PC-9 (cell line): ENCODE data around the gene TAS1R3. TPM values are rescaled to one million over a fixed set of nuclear protein-coding genes. Genes with fewer than 3 reads are reported as not detected.

Experiments used
- BruUV-seq: library from RNA; stranded (reverse); fragments of 400-500 nt; replicated peaks from 2 replicates; lab custom pipeline; 2021; lab: Mats Ljungman, UMichigan
- CTCF ChIA-PET: fragments of 300-600 bp; sonication (Branson Sonifier 250); formaldehyde crosslinking; loops from one replicate; lab custom pipeline; 2022; ENCODE audit warnings: antibody characterized with exemption; lab: Charles Lee
- POLR2A ChIA-PET: fragments of 300-600 bp; sonication (Branson Sonifier 250); formaldehyde crosslinking; loops from one replicate; lab custom pipeline; 2022; ENCODE audit warnings: antibody characterized with exemption; ENCODE audit not compliant: unreplicated experiment; lab: Charles Lee
- DNase-seq, 2 experiments: peaks; one replicate each; pipeline versions ENCODE4 v3.0.0 to v3.0.0-alpha.2; 2015 to 2022; ENCODE audit warnings: mixed read lengths in 1 of 2
- H2AFZ ChIP-seq: fragments of 200-600 bp; sonication (generic); 2 replicates; pipeline ENCODE4 v1.8.1; 2017; ENCODE audit warnings: antibody characterized with exemption
- H3F3A ChIP-seq: fragments of 200-600 bp; sonication (generic); 2 replicates; pipeline ENCODE4 v1.8.1; 2017; ENCODE audit warnings: antibody characterized with exemption, mild to moderate bottlenecking, low read depth; ENCODE audit not compliant: insufficient read depth
- H3K27ac ChIP-seq: fragments of 200-600 bp; sonication (generic); 2 replicates; pipeline ENCODE4 v1.6.1; 2016; ENCODE audit warnings: mixed run types
- H3K27me3 ChIP-seq: fragments of 200-600 bp; sonication (generic); 2 replicates; pipeline ENCODE4 v1.6.1; 2016; ENCODE audit warnings: low read depth, mixed run types; ENCODE audit not compliant: insufficient read depth
- H3K36me3 ChIP-seq: fragments of 200-600 bp; sonication (generic); 2 replicates; pipeline ENCODE4 v1.6.1; 2016; ENCODE audit warnings: low read depth, mixed run types
- H3K4me1 ChIP-seq: fragments of 200-600 bp; sonication (generic); replicated peaks from 2 replicates; pipeline ENCODE4 v1.6.1; 2016; ENCODE audit warnings: mixed run types; ENCODE audit not compliant: insufficient read depth
- H3K4me2 ChIP-seq: fragments of 200-600 bp; sonication (generic); 2 replicates; pipeline ENCODE4 v1.6.1; 2017; ENCODE audit warnings: mixed run types
- H3K4me3 ChIP-seq: fragments of 200-600 bp; sonication (generic); 2 replicates; pipeline ENCODE4 v1.6.1; 2016; ENCODE audit warnings: mixed run types
- H3K79me2 ChIP-seq: fragments of 200-600 bp; sonication (generic); 2 replicates; pipeline ENCODE4 v1.6.1; 2017; ENCODE audit warnings: low read depth, mixed run types
- H3K9me2 ChIP-seq: fragments of 200-600 bp; sonication (generic); 2 replicates; pipeline ENCODE4 v1.8.1; 2017; ENCODE audit warnings: mild to moderate bottlenecking; ENCODE audit not compliant: insufficient read depth
- H3K9me3 ChIP-seq: fragments of 200-600 bp; sonication (generic); 2 replicates; pipeline ENCODE4 v1.8.1; 2016; ENCODE audit warnings: low read depth; ENCODE audit not compliant: insufficient read depth
- H4K20me1 ChIP-seq: fragments of 200-600 bp; sonication (generic); 2 replicates; pipeline ENCODE4 v1.8.1; 2017; ENCODE audit not compliant: insufficient read depth
- EZH2 ChIP-seq: fragments of 200-600 bp; sonication (generic); IDR thresholded peaks from 2 replicates; pipeline ENCODE4 v1.8.0; 2017; ENCODE audit warnings: antibody characterized with exemption, low read depth
- intact Hi-C: fragments of 100-400 bp; cut with micrococcal nuclease; formaldehyde crosslinking; loops from one replicate; pipeline ENCODE4 v1.10.0; 2022; ENCODE audit not compliant: unreplicated experiment
- total RNA-seq: library from RNA; stranded (reverse); gene quantifications from 2 replicates; pipeline ENCODE4 v1.2.3, GENCODE V29; 2021
- TF ChIP-seq, protein P1 (sequence below): fragments of 200-600 bp; sonication (generic); conservative IDR thresholded peaks from 2 replicates; pipeline ENCODE4 v1.6.1; 2017; ENCODE audit warnings: mixed run types, antibody characterized with exemption, mild to moderate bottlenecking, moderate library complexity

TAS1R3 gene
- total RNA-seq, 1 experiment from 2014 or later = 0.57 TPM

DNA sequence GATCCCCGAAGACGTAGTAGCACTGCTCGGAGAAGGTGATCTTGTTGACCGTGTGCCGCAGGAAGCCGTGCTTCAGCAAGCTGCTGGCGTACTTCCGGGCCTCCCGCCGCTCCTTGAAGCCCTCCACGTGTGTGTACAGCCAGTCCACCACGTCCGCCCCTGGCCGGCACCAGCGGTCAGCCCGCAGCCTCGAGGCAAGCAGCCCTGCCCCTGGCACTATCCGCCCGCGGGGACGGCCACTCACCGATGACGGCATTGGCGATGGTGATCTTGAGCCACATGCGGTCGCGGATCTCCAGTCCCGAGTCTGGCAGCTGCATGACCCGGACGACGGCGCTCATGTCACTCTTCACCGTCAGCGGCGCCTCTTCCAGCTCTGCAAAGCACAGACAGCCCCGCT lies 7.2 kb downstream of the TAS1R3 start:
- CTCF ChIA-PET = interaction anchor here (0.6 kb wide), 1 partner anchor 93 kb away, joined by 5 read pairs; no protein-coding TSS in a partner anchor
- DNase-seq = no peak
- peaks cover 11% of the 10 kb centered on the region for H3K4me1 ChIP-seq
- peaks cover 9% of the 10 kb centered on the region for H4K20me1 ChIP-seq
- intact Hi-C loops = no loop called here
- H3K79me2 ChIP-seq = peaks cover 30% of the 10 kb centered on the region
- H3K4me3 ChIP-seq = no peak overlapping the region
- no peaks in the 10 kb centered on the region for H3K9me3 ChIP-seq
- TF ChIP-seq, protein P1, sequence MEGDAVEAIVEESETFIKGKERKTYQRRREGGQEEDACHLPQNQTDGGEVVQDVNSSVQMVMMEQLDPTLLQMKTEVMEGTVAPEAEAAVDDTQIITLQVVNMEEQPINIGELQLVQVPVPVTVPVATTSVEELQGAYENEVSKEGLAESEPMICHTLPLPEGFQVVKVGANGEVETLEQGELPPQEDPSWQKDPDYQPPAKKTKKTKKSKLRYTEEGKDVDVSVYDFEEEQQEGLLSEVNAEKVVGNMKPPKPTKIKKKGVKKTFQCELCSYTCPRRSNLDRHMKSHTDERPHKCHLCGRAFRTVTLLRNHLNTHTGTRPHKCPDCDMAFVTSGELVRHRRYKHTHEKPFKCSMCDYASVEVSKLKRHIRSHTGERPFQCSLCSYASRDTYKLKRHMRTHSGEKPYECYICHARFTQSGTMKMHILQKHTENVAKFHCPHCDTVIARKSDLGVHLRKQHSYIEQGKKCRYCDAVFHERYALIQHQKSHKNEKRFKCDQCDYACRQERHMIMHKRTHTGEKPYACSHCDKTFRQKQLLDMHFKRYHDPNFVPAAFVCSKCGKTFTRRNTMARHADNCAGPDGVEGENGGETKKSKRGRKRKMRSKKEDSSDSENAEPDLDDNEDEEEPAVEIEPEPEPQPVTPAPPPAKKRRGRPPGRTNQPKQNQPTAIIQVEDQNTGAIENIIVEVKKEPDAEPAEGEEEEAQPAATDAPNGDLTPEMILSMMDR = no peak
- TF ChIP-seq EZH2 = no peak
- H3K27me3 ChIP-seq = no peaks in the 10 kb centered on the region
- POLR2A ChIA-PET = no interaction called here
- no peak overlapping the region for H3K27ac ChIP-seq
- peaks cover 10% of the 10 kb centered on the region; the same call in 1 of the 2 replicates for H3K36me3 ChIP-seq
- H3K4me2 ChIP-seq = no peak overlapping the region
- H2AFZ ChIP-seq = no peak overlapping the region
- no peaks in the 10 kb centered on the region for H3K9me2 ChIP-seq
- BruUV-seq = no TSS peak
- peaks cover 29% of the 10 kb centered on the region; the same call in 1 of the 2 replicates for H3F3A ChIP-seq

GRCh38 chr1:1340185-1340584 lies 9.1 kb downstream of the TAS1R3 start:
- no peak overlapping the region for H3K4me2 ChIP-seq
- no TSS peak for BruUV-seq
- ChIA-PET CTCF (no interaction called here), POLR2A (no interaction called here)
- H3F3A ChIP-seq = peaks cover 44% of the 10 kb centered on the region
- TF ChIP-seq, protein P1 = no peak
- no peak for TF ChIP-seq EZH2
- H4K20me1 ChIP-seq = peaks cover 9% of the 10 kb centered on the region
- no peaks in the 10 kb centered on the region for H3K27me3 ChIP-seq
- no peaks in the 10 kb centered on the region for H3K9me3 ChIP-seq
- no peaks in the 10 kb centered on the region for H3K9me2 ChIP-seq
- intact Hi-C loops = loop anchor here (10.0 kb wide), 1 partner anchor 95 kb away; the partner anchor contains the start of gene VWA1
- no peak overlapping the region for H3K27ac ChIP-seq
- H2AFZ ChIP-seq = no peak overlapping the region
- peaks cover 39% of the 10 kb centered on the region for H3K79me2 ChIP-seq
- DNase-seq = no peak
- peaks cover 10% of the 10 kb centered on the region; the same call in 1 of the 2 replicates for H3K36me3 ChIP-seq
- peaks cover 28% of the 10 kb centered on the region for H3K4me1 ChIP-seq
- no peak overlapping the region for H3K4me3 ChIP-seq

- TF ChIP-seq, protein P1 = no peak
- TF ChIP-seq EZH2 = no peak
- Histone ChIP-seq H3K36me3 (peaks cover 10% of the 10 kb centered on the region; the same call in 1 of the 2 replicates), H3K4me2 (no peak overlapping the region), H3K27me3 (no peaks in the 10 kb centered on the region), H3K27ac (no peak overlapping the region), H2AFZ (no peak overlapping the region), H3K4me3 (no peak overlapping the region), H3F3A (peaks cover 52% of the 10 kb centered on the region), H4K20me1 (peaks cover 9% of the 10 kb centered on the region), H3K9me2 (no peaks in the 10 kb centered on the region), H3K9me3 (no peaks in the 10 kb centered on the region), H3K4me1 (peaks cover 36% of the 10 kb centered on the region), H3K79me2 (peaks cover 47% of the 10 kb centered on the region)
- BruUV-seq = no TSS peak
- no peak for DNase-seq
- CTCF ChIA-PET = no interaction called here
- intact Hi-C loops = loop anchor here (10.0 kb wide), 1 partner anchor 94 kb away; the partner anchor contains the start of gene VWA1
- POLR2A ChIA-PET = no interaction called here
These were observed 9.9 kb downstream of the TAS1R3 start for GRCh38 chr1:1340791-1341548.
